ENCODE results near the gene VDR. TPM values are rescaled to one million over a fixed set of nuclear protein-coding genes. Genes with fewer than 3 reads are reported as not detected.

The VDR gene
- total RNA-seq, 1 donor from 2014 or later: not detected

DNA sequence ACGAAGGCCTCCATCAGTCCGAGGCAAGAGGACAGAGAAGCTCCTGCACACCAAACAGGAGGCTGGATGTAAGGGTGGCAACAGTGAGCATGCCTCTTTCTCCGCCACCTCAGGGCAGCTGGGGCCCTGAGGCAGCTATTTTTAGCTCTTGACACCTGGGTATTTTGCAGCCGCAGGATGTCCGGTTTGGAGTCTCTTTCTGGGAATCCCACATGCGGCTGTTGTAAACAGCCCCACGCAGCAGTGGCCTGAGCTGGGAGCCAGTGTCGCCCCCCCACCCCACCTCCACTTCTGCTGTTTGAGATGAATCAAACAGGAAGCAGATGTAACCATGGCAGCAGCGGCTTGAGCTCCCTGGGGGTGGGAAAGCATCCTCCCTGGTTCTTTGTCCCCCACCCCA lies 96.7 kb downstream of the VDR start:
- Histone ChIP-seq H3K4me3 (no peak overlapping the region), H3K36me3 (no peaks in the 10 kb centered on the region), H3K9ac (peak overlapping the region; percentile 14), H3K79me2 (ENCODE audit: low read depth) (peaks cover 73% of the 10 kb centered on the region), H4K20me1 (ENCODE audit: low read depth) (peaks cover 13% of the 10 kb centered on the region), H3F3A (ENCODE audit: low read depth) (peaks cover 19% of the 10 kb centered on the region), H3K4me1 (peaks cover 34% of the 10 kb centered on the region), H3K27ac (no peak overlapping the region), H3K9me3 (ENCODE audit: low read depth) (no peaks in the 10 kb centered on the region), H3K27me3 (no peaks in the 10 kb centered on the region), H3K4me2 (peak overlapping the region; percentile 40), H2AFZ (replicated peaks) (no peak overlapping the region)
- no peak overlapping the region for H3K4me3 Mint-ChIP-seq
- peaks cover 75% of the 10 kb centered on the region for H3K4me1 Mint-ChIP-seq
- no peak for TF ChIP-seq EZH2 (IDR thresholded peaks at IDR 0.05)
- TF ChIP-seq EZH2phosphoT487 (IDR thresholded peaks at IDR 0.05): no peak
- TF ChIP-seq, protein P1, sequence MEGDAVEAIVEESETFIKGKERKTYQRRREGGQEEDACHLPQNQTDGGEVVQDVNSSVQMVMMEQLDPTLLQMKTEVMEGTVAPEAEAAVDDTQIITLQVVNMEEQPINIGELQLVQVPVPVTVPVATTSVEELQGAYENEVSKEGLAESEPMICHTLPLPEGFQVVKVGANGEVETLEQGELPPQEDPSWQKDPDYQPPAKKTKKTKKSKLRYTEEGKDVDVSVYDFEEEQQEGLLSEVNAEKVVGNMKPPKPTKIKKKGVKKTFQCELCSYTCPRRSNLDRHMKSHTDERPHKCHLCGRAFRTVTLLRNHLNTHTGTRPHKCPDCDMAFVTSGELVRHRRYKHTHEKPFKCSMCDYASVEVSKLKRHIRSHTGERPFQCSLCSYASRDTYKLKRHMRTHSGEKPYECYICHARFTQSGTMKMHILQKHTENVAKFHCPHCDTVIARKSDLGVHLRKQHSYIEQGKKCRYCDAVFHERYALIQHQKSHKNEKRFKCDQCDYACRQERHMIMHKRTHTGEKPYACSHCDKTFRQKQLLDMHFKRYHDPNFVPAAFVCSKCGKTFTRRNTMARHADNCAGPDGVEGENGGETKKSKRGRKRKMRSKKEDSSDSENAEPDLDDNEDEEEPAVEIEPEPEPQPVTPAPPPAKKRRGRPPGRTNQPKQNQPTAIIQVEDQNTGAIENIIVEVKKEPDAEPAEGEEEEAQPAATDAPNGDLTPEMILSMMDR (IDR thresholded peaks at IDR 0.05): no peak
- H3K27ac Mint-ChIP-seq: peak overlapping the region; percentile 98
- no peaks in the 10 kb centered on the region for H3K9me3 Mint-ChIP-seq
- peaks cover 2% of the 10 kb centered on the region for H3K27me3 Mint-ChIP-seq (ENCODE audit: insufficient read depth, low read depth)
- no peaks in the 10 kb centered on the region for H3K36me3 Mint-ChIP-seq
- DNase-seq (ENCODE audit: low spot score): no peak

DNA sequence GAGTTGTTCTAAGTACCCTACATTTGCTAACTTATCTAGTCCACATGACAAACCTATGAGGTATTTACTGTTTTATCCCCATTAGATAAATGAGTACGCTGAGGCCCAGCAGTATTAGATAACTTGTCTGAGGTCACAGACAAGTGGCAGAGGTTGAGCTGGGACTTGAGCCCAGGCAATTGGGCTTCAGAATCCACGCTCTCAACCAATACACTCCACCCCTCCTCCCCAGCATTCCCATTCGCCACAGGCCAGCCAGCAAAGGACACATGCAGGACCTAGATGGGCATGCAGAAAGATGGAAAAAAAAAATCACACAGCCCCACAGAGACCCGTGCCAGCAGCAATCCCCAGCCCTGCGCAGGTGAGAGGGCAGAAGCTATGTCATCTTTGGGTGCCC lies 97.5 kb downstream of the VDR start:
- TF ChIP-seq EZH2 (IDR thresholded peaks at IDR 0.05): no peak
- TF ChIP-seq EZH2phosphoT487 (IDR thresholded peaks at IDR 0.05): no peak
- TF ChIP-seq, protein P1 (IDR thresholded peaks at IDR 0.05): no peak
- H3K4me1 Mint-ChIP-seq: peaks cover 79% of the 10 kb centered on the region
- H3K27ac Mint-ChIP-seq: peak overlapping the region; percentile 13
- Histone ChIP-seq H3K4me2 (no peak overlapping the region), H3K36me3 (no peaks in the 10 kb centered on the region), H3K9me3 (ENCODE audit: low read depth) (no peaks in the 10 kb centered on the region), H3K4me3 (no peak overlapping the region), H2AFZ (replicated peaks) (no peak overlapping the region), H3K27me3 (no peaks in the 10 kb centered on the region), H3K4me1 (peaks cover 29% of the 10 kb centered on the region), H4K20me1 (ENCODE audit: low read depth) (peaks cover 14% of the 10 kb centered on the region), H3F3A (ENCODE audit: low read depth) (peaks cover 11% of the 10 kb centered on the region), H3K27ac (no peak overlapping the region), H3K9ac (no peak overlapping the region), H3K79me2 (ENCODE audit: low read depth) (peaks cover 70% of the 10 kb centered on the region)
- DNase-seq (ENCODE audit: low spot score): no peak
- no peaks in the 10 kb centered on the region for H3K9me3 Mint-ChIP-seq
- no peaks in the 10 kb centered on the region for H3K36me3 Mint-ChIP-seq
- H3K4me3 Mint-ChIP-seq: no peak overlapping the region
- peaks cover 2% of the 10 kb centered on the region for H3K27me3 Mint-ChIP-seq (ENCODE audit: insufficient read depth, low read depth)

DNA sequence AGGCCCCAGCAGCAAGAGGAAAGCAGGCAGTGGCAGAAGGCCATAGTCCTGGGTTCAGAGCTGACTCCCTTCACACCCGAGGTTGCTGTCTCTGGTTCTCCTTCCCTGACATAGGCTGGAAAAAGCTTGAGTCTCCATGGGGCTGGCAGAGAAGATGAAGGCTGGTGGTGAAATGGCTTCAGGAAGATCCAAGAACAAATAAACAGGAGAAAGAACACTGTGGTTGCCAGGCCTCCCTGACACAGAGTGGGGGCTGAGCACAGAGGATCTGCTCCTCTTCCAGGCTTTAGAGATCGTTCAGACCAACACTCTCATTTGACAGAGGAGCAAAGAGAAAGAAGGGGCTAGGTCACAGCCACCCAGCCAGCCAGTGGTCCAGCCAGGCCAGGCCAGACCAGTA lies 99.4 kb downstream of the VDR start:
- H2AFZ ChIP-seq (replicated peaks): no peak overlapping the region

More for the DNA sequence above, 99.4 kb downstream of the VDR start:
- H3K9me3 ChIP-seq (ENCODE audit: low read depth): no peaks in the 10 kb centered on the region
- no peak for DNase-seq (ENCODE audit: low spot score)
- no peak for TF ChIP-seq EZH2 (IDR thresholded peaks at IDR 0.05)
- TF ChIP-seq, protein P1 (IDR thresholded peaks at IDR 0.05): no peak
- no peak for TF ChIP-seq EZH2phosphoT487 (IDR thresholded peaks at IDR 0.05)
- no peak overlapping the region for H3K9ac ChIP-seq
- Mint-ChIP-seq H3K4me3 (no peak overlapping the region), H3K9me3 (no peaks in the 10 kb centered on the region), H3K27me3 (ENCODE audit: insufficient read depth, low read depth) (peaks cover 2% of the 10 kb centered on the region), H3K27ac (peak overlapping the region; percentile 11), H3K36me3 (peaks cover 3% of the 10 kb centered on the region), H3K4me1 (peaks cover 76% of the 10 kb centered on the region)
- H3K4me2 ChIP-seq: no peak overlapping the region
- H3K27me3 ChIP-seq: no peaks in the 10 kb centered on the region
- peaks cover 51% of the 10 kb centered on the region for H3K79me2 ChIP-seq (ENCODE audit: low read depth)
- no peak overlapping the region for H3K27ac ChIP-seq
- no peaks in the 10 kb centered on the region for H3F3A ChIP-seq (ENCODE audit: low read depth)
- H3K4me1 ChIP-seq: peaks cover 29% of the 10 kb centered on the region
- H3K36me3 ChIP-seq: no peaks in the 10 kb centered on the region
- peaks cover 22% of the 10 kb centered on the region for H4K20me1 ChIP-seq (ENCODE audit: low read depth)
- no peak overlapping the region for H3K4me3 ChIP-seq
